Adipocyte (in vitro differentiated cells): ENCODE results near the gene DOCK3.
"Not testable (repeated sequence)": the region's sequence is repeated elsewhere in the genome, so short reads cannot be mapped to it uniquely, and the experiment has no call there.

Experiments used
- DNase-seq: peaks from one replicate; pipeline ENCODE4 v3.0.0-alpha.2; 2015; ENCODE audit warnings: low read depth
- H3K27me3 ChIP-seq: replicated peaks from 2 replicates; pipeline ENCODE4 v1.7.0; 2013; ENCODE audit warnings: mild to moderate bottlenecking, low read length, moderate library complexity; ENCODE audit not compliant: control insufficient read depth, insufficient read depth
- H3K36me3 ChIP-seq: 2 replicates; pipeline ENCODE4 v1.7.0; 2013; ENCODE audit warnings: low read length, mild to moderate bottlenecking, moderate library complexity; ENCODE audit not compliant: control insufficient read depth, insufficient read depth, severe bottlenecking
- H3K4me1 ChIP-seq: 2 replicates; pipeline ENCODE4 v1.7.0; 2013; ENCODE audit warnings: mild to moderate bottlenecking, low read length, moderate library complexity; ENCODE audit not compliant: control insufficient read depth, insufficient read depth
- H3K4me3 ChIP-seq: 2 replicates; pipeline ENCODE4 v1.7.0; 2013; ENCODE audit warnings: mild to moderate bottlenecking, low read length, moderate library complexity
- H3K9ac ChIP-seq: 2 replicates; pipeline ENCODE4 v1.7.0; 2013; ENCODE audit warnings: mild to moderate bottlenecking, low read length, moderate library complexity
- H3K9me3 ChIP-seq: 2 replicates; pipeline ENCODE4 v1.7.0; 2013; ENCODE audit warnings: mild to moderate bottlenecking, low read length, moderate library complexity; ENCODE audit not compliant: control insufficient read depth

The DOCK3 gene

DNA sequence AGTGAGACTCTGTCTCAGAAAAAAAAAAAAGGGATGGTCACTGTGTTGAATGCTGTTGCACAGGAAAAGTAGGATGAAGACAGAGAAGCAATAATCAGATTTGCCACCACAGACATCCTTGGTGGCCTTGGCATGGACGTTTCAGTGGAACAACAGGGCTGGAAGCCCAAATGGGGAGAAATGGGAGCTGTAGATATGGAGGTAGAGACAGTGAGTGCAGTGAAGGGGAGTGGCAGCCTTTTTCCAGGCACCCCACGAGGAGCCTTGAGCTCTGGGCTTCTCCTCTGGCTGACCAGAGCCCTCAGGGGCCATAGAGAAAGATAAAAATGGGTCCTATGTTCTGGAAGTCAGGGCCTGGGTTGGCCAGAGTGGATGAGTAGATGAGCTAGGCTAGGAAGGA lies 12.3 kb upstream of the DOCK3 start:
- Histone ChIP-seq H3K9ac (no peak overlapping the region), H3K27me3 (no peaks in the 10 kb centered on the region), H3K4me1 (peaks cover 12% of the 10 kb centered on the region), H3K9me3 (no peaks in the 10 kb centered on the region), H3K4me3 (no peak overlapping the region), H3K36me3 (no peaks in the 10 kb centered on the region)
- no peak for DNase-seq

GRCh38 chr3:50665081-50665840 lies 9.5 kb upstream of the DOCK3 start:
- no peaks in the 10 kb centered on the region for H3K9me3 ChIP-seq
- no peak overlapping the region for H3K4me3 ChIP-seq
- H3K36me3 ChIP-seq = no peaks in the 10 kb centered on the region
- no peaks in the 10 kb centered on the region for H3K27me3 ChIP-seq
- no peak for DNase-seq
- no peak overlapping the region for H3K9ac ChIP-seq
- H3K4me1 ChIP-seq = peaks cover 12% of the 10 kb centered on the region

GRCh38 chr3:50665841-50666115 lies 8.9 kb upstream of the DOCK3 start:
- not testable (repeated sequence) for H3K27me3 ChIP-seq, H3K9me3 ChIP-seq, DNase-seq

GRCh38 chr3:50666837-50667236 lies 7.9 kb upstream of the DOCK3 start:
- DNase-seq = no peak
- Histone ChIP-seq H3K27me3 (no peaks in the 10 kb centered on the region), H3K36me3 (no peaks in the 10 kb centered on the region), H3K4me1 (peaks cover 12% of the 10 kb centered on the region), H3K9ac (no peak overlapping the region), H3K9me3 (no peaks in the 10 kb centered on the region), H3K4me3 (no peak overlapping the region)

More at GRCh38 chr3:50665841-50666115, 8.9 kb upstream of the DOCK3 start:
- H3K9ac ChIP-seq, H3K4me3 ChIP-seq, H3K36me3 ChIP-seq: not testable (repeated sequence)
- H3K4me1 ChIP-seq = peaks cover 12% of the 10 kb centered on the region

DNA sequence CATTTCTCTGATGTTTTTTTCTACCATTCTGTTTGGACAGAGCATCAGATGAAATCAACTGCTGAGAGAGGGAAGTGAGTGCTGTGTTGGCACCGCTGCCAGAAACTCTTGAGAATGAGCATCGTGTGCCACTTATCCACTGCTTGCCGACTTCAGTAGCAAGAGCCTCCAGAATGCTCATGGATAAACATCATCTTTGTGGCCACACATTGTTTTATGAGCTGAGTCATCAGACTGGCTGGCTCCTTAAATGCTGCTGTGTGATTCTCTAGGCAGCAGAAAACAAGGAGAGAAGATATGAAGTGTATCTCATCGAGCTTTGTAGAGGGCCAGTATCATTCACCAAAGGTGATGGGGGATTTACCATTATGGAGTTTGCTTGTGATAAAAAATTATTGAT lies 3.4 kb upstream of the DOCK3 start:
- peak; percentile 62 for DNase-seq
- peaks cover 9% of the 10 kb centered on the region for H3K27me3 ChIP-seq

DNA sequence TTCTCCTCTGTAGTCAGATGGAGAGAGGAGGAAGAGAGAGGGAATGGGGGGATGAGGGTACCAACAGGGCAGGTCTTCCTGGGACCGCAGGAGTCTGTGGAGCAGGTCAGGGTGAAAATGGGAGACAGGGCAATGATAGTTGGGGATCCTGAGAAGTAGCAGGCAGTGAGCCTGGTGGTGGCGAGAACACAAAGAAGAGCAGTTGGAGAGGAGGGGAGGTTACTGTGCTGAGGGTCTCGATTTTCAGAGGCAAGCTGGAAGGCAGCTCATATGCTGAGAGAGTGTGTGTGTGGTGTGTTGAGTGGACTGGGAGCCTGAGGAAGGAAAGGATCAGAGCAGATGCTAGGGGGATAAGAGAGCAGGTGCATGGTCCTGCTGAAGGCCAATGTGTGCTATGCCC lies 2.1 kb upstream of the DOCK3 start:
- no peaks in the 10 kb centered on the region for H3K9me3 ChIP-seq
- H3K27me3 ChIP-seq = peaks cover 20% of the 10 kb centered on the region
- no peaks in the 10 kb centered on the region for H3K4me1 ChIP-seq
- DNase-seq = no peak
- H3K36me3 ChIP-seq = no peaks in the 10 kb centered on the region
- H3K9ac ChIP-seq = no peak overlapping the region
- no peak overlapping the region for H3K4me3 ChIP-seq

More for the DNA sequence above, 3.4 kb upstream of the DOCK3 start:
- no peak overlapping the region for H3K9ac ChIP-seq
- no peaks in the 10 kb centered on the region for H3K36me3 ChIP-seq
- H3K4me1 ChIP-seq = peaks cover 10% of the 10 kb centered on the region
- H3K4me3 ChIP-seq = no peak overlapping the region
- no peaks in the 10 kb centered on the region for H3K9me3 ChIP-seq

DNA sequence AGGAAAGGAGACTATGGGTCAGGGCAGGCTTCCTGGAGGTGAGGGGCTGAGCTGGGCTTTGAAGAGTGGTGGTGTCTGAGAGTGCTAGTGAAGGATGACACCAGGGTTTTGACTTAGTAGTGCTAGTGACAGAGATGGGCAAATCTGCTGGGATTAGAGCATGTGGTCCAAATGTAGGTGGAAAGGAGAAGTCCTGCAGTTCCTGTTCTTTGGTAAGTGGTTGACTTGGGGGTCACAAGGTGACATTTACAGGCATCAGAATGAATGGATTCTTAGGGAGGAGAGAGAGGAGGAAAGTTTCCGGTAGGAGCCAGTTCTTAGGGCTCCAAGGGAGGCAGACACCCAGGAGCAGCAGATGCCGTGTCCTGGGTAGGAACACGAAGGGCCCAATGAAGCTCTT lies 796 bp upstream of the DOCK3 start:
- peaks cover 22% of the 10 kb centered on the region for H3K27me3 ChIP-seq

GRCh38 chr3:50675179-50676030 lies 678 bp downstream of the DOCK3 start:
- peak; percentile 21 for DNase-seq
- Histone ChIP-seq H3K9me3 (no peaks in the 10 kb centered on the region), H3K4me3 (peak overlapping the region; percentile 76), H3K4me1 (no peaks in the 10 kb centered on the region), H3K36me3 (no peaks in the 10 kb centered on the region), H3K9ac (peak overlapping the region; percentile 22), H3K27me3 (peaks cover 22% of the 10 kb centered on the region)

More for the DNA sequence above, 796 bp upstream of the DOCK3 start:
- Histone ChIP-seq H3K9ac (no peak overlapping the region), H3K4me3 (no peak overlapping the region), H3K9me3 (no peaks in the 10 kb centered on the region), H3K36me3 (no peaks in the 10 kb centered on the region), H3K4me1 (no peaks in the 10 kb centered on the region)
- DNase-seq = no peak

GRCh38 chr3:50676031-50676705 lies 1.4 kb downstream of the DOCK3 start:
- DNase-seq = no peak
- peak overlapping the region; percentile 76 for H3K4me3 ChIP-seq
- H3K27me3 ChIP-seq = peaks cover 22% of the 10 kb centered on the region
- no peak overlapping the region for H3K9ac ChIP-seq
- H3K4me1 ChIP-seq = no peaks in the 10 kb centered on the region
- H3K9me3 ChIP-seq = no peaks in the 10 kb centered on the region
- no peaks in the 10 kb centered on the region for H3K36me3 ChIP-seq

- Histone ChIP-seq H3K9ac (no peak overlapping the region), H3K4me3 (no peak overlapping the region), H3K4me1 (peaks cover 3% of the 10 kb centered on the region), H3K27me3 (no peaks in the 10 kb centered on the region), H3K9me3 (no peaks in the 10 kb centered on the region), H3K36me3 (no peaks in the 10 kb centered on the region)
- no peak for DNase-seq
These were observed 12.5 kb downstream of the DOCK3 start for GRCh38 chr3:50687127-50687751.

DNA sequence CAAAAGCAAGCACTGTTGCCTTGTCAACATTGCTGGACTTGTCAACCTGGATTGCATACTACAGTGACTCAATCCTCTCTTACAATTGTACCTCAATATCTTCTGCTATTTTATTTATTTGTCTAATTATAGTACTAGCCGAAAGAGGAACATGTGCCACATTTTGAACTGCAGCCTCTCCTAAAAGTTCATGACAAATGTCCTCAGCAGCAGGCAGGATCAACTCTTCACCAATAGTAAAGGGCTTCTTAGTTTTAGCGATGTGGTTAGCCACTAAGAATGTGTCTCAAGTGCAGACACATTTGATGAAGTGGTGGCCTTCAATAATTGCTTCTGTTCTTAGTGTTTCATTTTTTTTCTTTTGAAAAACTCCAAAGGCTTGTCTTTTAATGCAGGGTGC lies 13.2 kb downstream of the DOCK3 start:
- H3K9ac ChIP-seq = no peak overlapping the region
- no peaks in the 10 kb centered on the region for H3K9me3 ChIP-seq
- no peaks in the 10 kb centered on the region for H3K36me3 ChIP-seq
- no peaks in the 10 kb centered on the region for H3K27me3 ChIP-seq
- H3K4me3 ChIP-seq = no peak overlapping the region
- peaks cover 3% of the 10 kb centered on the region for H3K4me1 ChIP-seq
- DNase-seq = no peak
